Activated CD8-positive, alpha-beta T cell treated with anti-CD3 and anti-CD28 coated beads for 36 hours (primary cell): Measurements from ENCODE around the gene TTC23. TPM values are rescaled to one million over a fixed set of nuclear protein-coding genes. Genes with fewer than 3 reads are reported as not detected.

ENCODE experiments used
- total RNA-seq, 2 experiments: library from RNA; stranded (reverse); gene quantifications; one replicate each; pipeline ENCODE4 v1.2.3, GENCODE V29; 2021

Gene TTC23
- total RNA-seq, 2 experiments from 2014 or later, result 4.3 to 4.4 TPM

Other genes with a start within 250 kb of the TTC23 start
- gene PGPEP1L, start 241.8 kb downstream of the TTC23 start, total RNA-seq, result not detected
- under 1 TPM; 0.63 to 0.69 TPM for gene SYNM, start 144.5 kb downstream of the TTC23 start, total RNA-seq
- 10 to 100 TPM; 14.0 to 16.1 TPM for gene LRRC28, start 1.9 kb upstream of the TTC23 start, total RNA-seq